Measurements from ENCODE around the gene APOBEC3A.

Gene APOBEC3A

DNA sequence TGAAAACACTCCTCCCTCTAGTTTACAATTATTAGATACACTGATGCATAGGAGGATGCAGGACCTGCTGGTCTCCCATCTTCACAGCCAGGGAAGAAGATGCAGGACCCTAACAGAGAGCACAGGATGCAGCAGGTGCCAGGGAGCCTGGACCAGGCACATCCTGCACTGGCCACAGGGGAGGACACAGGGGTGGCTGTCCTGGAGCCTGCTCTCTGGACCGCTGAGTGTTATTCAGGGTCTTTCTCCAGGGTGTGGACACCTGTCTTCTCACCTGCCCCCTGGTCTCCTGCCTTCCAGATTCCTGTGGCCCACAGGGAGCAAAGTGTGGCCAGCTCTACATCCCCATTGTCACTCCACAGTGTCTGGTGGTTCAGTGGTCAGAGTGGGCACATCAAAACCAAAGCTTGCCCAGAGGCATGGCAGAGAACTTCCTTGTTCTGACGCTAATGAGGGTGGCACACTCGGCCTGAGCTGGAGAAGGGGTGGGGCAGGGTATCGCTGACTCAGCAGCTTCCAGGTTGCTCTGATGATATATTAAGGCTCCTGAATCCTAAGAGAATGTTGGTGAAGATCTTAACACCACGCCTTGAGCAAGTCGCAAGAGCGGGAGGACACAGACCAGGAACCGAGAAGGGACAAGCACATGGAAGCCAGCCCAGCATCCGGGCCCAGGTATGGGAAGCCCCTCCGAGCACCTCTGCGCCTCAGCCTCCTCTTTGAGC lies at the start of gene APOBEC3A:
Gene APOBEC3A (plus strand): TSS at position 564 of the 725 bp plus-strand sequence. CDS start 83 bp downstream, at position 647.
- no peak for DNase-seq (ENCODE audit: low read depth in 1 of 2, low spot score in 1 of 2)

DNA sequence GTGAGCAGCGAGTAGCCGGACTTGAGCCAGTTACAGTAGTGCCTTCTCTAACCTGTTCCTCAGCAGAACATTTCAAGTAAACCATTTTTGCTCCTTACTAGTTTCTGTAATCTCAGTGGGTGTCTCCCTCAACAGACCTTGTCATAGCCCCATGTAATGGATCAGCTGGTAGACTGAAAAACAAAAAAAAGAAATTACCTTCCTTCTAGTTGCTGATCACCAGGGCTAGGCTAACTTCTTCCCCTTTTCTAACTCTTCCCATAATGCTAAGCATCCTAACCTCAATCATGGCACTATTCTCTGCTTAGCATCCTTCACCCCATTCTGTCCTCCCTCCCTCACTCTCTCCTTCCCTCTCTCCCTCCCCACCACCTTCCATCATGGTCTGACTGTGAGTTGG lies 49.6 kb upstream of the APOBEC3A start:
- no peak for DNase-seq (ENCODE audit: low read depth in 1 of 2, low spot score in 1 of 2)

DNA sequence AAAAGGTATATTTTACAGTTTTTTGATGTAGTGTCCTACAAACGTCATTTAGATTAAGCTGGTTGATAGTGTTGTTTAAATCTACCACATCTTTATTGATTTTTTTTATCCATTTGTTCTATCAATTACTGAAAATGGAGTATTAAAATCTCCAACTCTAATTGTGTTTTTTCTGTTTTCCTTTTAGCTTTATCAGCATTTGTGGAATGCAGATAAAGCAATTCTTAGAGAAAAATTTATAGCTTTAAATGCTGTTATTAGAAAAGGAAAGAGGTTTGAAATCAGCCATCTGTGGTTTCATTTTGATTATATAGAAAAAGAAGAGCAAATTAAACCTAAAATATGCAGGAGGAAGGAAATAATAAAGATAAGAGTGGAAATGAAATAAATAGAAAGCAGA lies 46.0 kb upstream of the APOBEC3A start:
- no peak for DNase-seq (ENCODE audit: low read depth in 1 of 2, low spot score in 1 of 2)

DNA sequence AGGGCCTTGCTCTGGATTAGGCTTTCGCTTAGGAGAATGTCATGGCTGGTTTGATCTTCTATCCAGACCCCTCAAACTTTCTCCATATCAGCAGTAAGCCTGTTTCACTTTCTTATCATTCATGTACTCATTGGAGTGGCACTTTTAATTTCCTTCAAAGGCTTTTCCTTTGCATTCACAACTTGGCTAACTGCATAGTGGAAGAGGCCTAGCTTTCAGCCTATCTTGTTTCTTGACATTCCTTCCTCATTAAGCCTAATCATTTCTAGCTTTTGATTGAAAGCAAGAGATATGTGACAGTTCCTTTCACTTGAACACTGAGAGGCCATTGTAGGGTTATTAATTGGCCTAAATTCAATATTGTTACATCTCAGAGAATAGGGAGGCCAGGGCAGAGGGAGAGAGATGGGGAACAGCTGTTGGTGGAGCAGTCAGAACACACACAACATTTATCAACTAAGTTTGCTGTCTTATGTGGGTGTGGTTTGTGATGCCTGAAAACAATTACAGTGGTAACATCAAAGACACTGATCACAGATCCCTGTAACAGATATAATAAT lies 37.7 kb upstream of the APOBEC3A start:
- no peak for DNase-seq (ENCODE audit: low read depth in 1 of 2, low spot score in 1 of 2)

DNA sequence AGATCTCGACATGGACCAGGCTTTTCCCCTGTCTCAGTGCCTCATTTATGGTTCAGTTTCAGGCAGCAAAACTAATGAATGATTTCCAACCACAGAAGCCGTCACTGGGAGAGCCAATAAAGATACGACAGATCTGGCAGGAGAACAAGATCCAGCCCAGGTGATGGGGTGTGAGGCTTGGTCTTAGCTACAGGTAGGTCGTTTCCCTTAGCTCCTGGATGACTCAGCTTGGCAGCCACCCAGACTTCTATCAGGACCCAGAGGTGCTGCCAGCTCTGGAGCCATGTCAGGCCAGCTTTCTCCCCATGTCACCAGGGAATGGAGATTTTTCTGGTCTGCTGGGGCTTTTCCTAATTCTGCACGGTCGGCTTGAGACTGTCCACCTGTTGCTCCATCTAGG lies 36.3 kb upstream of the APOBEC3A start:
- DNase-seq (ENCODE audit: low read depth in 1 of 2, low spot score in 1 of 2): no peak

DNA sequence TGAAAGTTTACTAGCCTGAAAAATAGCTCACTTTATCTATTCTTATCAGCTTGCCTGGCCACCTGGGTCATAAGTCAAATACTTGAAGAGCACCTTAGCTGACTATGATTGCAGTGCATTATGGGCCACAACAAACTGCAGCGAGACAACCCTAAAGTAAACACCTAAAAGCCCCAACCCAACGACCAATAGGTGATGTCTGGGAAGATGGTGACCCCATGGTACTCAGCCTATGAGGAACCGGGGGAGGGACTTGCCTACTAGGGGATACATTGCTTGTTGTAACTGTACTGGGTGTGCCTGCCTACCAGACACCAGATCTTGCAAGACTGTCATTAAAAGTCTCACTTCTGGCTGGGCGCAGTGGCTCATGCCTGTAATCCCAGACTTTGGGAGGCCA lies 35.6 kb upstream of the APOBEC3A start:
- DNase-seq (ENCODE audit: low read depth in 1 of 2, low spot score in 1 of 2): no peak

DNA sequence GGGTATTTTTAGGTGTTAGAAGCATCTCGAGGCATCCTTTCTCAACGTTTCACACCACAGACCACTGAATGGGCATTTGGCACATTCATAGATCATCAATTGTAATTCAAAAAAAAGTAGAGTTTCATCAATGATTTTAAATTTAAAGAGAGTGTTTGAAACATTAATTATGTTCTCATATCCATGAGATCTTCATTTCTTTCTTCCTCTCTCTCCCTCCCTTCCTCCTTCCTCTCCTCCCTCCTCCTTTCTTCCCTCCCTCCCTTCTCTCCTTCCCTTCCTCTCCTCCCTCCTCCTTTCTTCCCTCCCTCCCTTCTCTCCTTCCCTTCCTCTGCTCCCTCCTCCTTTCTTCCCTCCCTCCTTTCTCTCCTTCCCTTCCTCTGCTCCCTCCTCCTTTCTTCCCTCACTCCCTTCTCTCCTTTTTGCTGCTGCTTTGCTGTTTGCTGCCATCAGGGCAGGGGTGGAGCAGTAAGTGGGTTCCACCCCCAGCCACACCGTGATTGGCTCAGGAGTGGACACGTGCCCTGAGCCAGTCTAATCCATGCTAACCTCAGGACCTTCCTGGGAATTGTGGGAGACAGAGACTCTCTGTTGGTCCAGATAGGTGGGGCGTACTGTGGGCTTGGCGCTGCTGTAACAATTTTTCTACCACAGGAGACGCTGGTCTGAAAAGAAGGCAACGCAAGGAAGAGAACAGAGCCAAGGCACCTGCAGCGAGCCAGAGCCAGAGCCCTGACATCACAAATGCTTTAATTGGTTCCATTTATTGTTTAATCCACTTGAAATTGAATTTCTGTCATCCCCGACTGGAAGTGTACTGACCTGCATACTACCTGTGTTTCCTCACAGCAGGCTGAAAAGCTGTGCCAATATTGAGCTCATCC lies 33.7 kb upstream of the APOBEC3A start:
- DNase-seq (ENCODE audit: low read depth in 1 of 2, low spot score in 1 of 2): no peak

DNA sequence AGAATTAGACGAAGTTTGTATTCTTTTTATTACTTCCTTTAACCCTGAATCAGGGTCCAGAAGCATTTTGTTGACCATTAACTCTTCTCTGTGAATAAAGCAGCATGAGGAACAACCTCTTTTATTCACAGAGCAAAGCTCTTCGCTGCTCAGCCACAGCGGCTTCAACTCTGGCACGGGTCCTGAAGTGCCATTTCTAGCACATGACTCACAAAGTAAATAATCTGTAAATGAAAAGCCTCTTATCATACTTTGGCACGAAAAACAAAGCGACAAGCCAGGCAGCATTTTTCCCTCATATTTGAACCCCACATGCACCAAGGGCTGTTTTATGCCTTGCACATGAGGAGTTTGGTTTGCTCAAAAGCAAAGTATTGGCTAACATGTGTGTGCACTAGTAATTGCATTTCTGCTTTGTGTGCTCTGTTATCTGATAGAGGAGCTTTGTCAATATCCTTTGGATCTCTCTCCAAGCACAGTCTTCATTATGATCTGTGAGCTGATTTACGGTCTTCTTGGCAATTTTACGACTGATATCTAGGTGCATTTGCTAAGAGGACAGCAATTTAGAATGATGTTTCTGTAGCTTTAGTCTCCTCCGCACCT lies 33.0 kb upstream of the APOBEC3A start:
- no peak for DNase-seq (ENCODE audit: low read depth in 1 of 2, low spot score in 1 of 2)

DNA sequence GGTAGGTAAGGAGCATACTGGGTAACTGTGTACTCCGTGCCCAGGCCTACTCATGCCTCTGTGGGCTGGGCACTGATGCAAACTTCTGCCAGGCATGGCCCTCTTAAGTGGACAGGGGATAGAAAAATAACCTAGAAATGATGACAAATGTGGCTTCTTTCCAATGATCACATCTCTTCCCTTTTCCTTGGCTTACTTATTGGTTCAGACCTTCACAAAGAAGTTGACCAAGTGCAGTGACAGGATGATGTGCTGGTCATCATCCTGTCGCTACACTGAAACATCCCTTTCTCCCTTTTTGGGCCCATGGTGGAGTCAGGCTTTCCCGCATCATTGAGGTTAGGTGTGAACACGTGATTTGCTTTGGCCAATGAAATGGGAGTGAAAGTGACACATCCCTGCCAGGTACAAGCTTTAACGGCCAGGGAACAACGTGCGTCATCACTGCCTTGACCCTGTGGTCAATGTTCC lies 31.8 kb upstream of the APOBEC3A start:
- no peak for DNase-seq (ENCODE audit: low read depth in 1 of 2, low spot score in 1 of 2)

DNA sequence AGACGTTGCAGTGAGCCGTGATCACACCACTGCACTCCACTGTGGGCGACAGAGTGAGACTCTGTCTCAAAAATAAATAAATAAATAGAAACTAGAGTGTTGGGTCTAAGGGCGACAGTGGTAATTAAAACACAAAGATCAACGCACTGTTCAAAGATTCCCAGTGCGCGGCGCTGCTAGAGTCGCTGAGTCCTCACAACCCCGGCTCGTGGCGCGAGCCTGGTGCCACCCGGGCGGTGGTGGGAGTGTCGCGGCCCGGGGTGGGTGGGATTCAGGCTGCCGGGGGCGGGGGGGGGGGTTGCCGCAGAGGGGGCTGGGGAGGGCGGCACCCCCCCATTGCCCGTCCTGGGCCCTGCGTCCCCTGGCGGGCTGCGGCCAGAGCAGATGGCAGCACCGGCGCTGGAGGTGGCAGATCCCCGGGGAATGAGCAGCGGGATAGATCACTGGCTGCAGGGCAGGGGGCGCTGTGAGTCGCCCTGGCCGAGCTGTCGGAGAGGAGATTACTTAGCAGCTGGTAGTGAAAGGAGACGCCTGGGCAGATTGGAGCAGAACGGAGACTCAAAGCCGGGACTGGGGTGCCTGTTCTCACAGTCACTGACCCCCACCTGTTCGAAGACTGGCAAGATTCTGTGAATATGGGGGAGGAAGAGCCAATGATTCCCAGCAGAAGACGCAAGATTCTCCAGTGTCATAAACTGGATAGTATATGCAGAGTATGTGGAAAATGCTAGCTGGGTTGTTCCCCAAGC lies 30.2 kb upstream of the APOBEC3A start:
- peak; percentile 11 to 22 for DNase-seq (ENCODE audit: low read depth in 1 of 2, low spot score in 1 of 2)

DNA sequence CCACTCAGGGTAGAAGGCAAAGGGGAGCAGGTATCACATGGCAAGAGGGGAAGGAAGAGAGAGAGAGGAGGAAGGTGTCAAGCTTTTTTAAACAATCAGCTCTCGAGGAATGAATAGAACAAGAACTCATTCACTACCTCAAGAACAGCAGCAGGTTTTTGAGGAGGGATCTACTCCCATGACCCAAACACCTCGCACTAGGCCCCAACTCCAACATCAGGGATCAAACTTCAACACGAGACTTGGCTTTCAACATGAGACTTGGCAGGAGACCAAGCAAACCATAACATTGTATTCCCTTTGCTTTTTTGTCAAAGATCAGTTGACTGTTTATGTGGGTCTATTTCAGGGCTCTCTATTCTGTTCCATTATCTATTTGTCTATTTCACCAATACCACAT lies 26.9 kb upstream of the APOBEC3A start:
- no peak for DNase-seq (ENCODE audit: low read depth in 1 of 2, low spot score in 1 of 2)

DNA sequence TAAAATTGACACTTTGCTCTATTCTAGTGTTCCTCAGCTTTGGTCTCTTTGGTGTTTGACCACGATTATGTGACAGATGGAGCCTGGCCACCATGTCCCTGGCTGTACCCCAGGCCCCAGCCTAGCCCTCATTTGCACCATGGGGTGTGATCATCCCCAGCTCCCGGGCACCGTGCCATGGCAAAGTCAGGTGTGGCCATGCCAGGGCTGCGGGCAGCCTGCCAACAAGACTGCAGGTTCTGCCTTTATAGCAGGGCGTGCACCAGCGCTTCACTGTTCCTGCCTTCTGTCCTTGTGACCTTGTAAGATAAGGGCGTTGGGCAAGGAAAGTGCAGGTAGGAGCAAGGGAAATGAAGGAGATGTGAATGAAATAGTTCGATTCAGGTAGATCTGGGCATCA lies 22.4 kb upstream of the APOBEC3A start:
- DNase-seq (ENCODE audit: low read depth in 1 of 2, low spot score in 1 of 2): no peak

DNA sequence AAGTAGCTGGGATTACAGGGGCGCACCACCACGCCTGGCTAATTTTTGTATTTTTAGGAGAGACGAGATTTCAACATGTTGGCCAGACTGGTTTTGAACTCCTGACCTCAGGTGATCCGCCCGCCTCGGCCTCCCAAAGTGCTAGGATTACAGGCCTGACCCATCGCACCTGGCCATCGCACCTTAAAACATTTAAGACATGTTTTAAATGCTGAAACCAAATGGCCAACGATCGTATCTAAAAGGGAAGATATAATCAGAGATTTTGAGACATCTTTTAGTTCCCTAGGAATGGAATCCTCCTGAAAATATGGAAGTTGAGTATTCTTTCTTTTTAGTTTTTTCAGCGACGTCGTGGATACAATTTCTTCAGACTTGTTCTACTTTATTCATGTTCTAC lies 21.8 kb upstream of the APOBEC3A start:
- no peak for DNase-seq (ENCODE audit: low read depth in 1 of 2, low spot score in 1 of 2)

DNA sequence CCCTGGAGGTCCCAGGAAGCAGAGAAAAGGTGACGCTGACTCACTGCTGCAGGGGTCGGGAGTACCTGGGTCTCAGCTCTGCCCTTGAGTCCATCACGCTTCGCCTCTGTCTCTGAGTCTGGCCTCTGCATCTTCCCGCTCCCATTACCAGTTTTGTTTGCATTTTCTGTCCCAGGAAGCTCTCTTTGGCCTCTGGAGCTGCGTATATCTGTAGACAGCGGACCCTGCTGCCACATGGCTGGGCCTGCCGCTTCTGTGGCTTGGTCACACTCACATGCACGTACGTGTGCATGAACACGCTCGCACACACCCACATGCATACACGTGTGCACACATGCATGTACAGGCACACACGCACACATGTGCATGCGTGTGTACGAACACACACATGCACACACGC lies 20.8 kb upstream of the APOBEC3A start:
- no peak for DNase-seq (ENCODE audit: low read depth in 1 of 2, low spot score in 1 of 2)

DNA sequence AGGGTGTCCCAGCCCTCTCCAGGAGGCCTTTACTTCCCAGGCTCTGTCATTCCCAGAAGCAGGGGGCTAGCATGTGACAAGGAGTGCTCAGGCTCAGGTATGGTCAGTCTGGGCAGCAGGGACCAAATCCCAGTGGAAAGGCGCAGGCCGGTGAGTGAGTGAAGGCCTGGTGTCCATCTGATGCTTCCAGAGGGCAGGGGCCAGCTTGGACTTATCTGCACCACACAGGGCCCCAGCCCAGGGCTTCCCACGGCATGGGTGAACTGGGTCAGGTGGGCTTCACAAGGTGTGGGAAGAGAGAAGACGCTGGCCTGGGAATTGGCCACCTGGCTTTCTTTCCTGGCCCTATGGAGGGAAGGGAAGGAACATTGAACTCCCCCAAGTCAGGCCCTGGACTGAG lies 20.4 kb upstream of the APOBEC3A start:
- no peak for DNase-seq (ENCODE audit: low read depth in 1 of 2, low spot score in 1 of 2)

DNA sequence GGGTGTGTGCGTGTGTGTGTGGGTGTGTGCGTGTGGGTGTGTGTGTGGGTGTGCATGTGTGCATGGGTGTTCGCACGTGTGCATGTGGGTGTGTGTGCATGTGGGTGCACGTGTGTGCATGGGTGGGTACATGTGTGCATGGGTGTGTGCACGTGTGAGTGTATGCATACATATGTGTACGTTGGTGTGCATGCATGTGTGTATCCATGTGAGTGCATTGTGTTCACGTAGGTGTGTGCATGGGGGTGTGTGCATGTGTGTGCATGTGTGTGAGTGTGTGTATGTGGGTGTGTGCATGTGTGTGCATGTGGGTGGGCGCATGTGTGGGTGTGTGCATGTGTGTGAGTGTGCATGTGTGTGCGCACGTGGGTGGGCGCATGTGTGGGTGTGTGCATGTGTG lies 19.9 kb upstream of the APOBEC3A start:
- DNase-seq (ENCODE audit: low read depth in 1 of 2, low spot score in 1 of 2): no peak

DNA sequence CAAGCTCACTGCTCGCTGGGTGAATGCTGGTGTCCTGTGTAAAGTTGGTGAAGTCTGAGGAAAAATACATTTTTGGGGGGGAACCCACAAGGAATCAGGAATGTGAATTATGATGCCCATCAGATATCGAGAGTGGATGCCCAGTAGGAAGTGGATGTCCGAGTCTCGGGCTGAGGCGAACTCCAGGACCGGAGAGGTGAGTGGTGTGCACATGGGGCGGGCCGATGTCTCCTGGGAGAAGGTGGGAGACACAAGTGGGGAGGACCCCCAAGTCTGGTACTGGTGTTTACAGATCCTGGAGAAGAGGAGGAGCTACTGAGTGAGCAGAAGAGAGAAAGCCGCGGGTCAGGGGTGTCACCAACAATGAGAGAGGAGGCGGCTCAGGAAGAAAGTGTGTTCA lies 19.2 kb upstream of the APOBEC3A start:
- no peak for DNase-seq (ENCODE audit: low read depth in 1 of 2, low spot score in 1 of 2)

DNA sequence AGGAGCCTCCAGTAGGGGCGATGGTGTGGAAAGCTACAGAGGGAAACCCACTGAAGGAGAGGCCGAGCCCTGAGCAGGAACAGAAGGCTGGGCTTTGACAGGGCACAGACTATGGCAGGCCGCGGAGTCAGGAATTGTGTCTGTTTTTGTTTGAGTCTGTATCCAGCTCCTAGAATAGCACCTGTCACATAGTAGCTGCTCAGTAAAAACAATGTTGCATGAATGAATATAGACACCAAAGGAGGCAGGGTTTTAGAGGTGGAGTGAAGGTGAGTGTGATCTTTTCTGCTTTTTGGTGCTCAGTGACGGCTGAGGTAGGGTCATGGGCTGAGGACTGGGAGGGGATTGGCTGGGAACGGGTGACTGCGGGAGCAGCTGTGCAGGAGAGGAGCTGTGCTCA lies 18.5 kb upstream of the APOBEC3A start:
- DNase-seq (ENCODE audit: low read depth in 1 of 2, low spot score in 1 of 2): no peak

DNA sequence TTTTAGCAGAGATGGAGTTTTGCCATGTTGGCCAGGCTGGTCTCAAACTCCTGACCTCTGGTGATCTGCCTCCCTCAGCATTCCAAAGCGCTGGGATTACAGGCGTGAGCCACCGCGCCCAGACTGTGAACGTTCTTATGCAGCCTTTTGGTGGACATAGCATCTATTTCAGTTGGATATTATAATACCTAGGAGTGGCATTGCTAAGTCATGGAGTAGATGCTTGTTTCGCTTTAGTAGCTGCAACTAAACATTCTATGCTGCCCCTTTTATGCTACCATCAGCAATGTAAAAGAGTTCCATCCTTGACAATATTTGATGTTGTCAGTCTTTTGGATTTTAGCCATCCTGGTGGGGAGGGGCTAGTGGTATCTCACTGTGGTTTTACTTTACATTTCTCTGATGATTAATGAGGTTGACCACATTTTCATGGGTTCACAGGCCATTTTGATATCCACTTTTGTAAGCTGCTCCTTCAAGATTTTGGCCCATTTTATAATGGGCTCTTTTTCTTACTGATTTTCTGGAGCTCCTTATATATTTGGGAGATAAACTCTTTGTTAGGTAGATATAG lies 16.5 kb upstream of the APOBEC3A start:
- no peak for DNase-seq (ENCODE audit: low read depth in 1 of 2, low spot score in 1 of 2)

DNA sequence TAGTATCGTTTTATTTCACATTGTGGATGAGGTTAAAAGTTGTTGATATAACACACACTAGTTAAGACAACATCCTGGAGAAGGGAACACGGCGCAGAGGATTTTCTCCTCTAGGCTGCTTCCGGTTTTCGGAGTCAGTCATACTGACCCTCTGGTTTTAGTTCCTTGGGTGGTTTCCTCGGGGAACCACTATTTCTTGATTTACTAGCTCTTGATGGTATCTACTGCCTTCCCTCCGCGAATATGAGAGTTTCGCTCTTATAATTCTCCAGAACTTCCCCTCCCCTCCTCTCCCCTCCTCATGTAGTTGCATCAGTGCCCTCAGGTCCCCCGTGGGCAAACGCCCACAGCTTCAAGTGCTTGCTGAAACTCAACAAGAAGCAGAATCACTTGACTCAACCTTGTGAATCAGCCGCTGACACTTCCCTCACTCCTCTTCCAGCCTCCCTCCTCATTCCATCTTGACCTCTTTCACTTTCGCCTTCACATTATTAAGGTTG lies 15.9 kb upstream of the APOBEC3A start:
- DNase-seq (ENCODE audit: low read depth in 1 of 2, low spot score in 1 of 2): peak in 1 of 2 donors; percentile 59
